Adrenal gland (tissue), 5 donors: ENCODE data around the gene PGA3.
"Not testable (repeated sequence)": the region's sequence is repeated elsewhere in the genome, so short reads cannot be mapped to it uniquely, and the experiment has no call there.

Source experiments
- CTCF ChIP-seq, 6 experiments: fragments of 450-650 bp in 4 of 6; fragments of 200-600 bp in 2 of 6; sonication (generic) in 1 of 6; IDR thresholded peaks; 1 replicate in 5 of 6; 2 replicates in 1 of 6; pipeline versions ENCODE4 v1.5.1 to v1.8.0; 2016 to 2021; ENCODE audit warnings: antibody characterized with exemption in 6 of 6, mild to moderate bottlenecking in 2 of 6, moderate library complexity in 1 of 6
- POLR2A ChIP-seq, 2 donors: fragments of 450-650 bp; IDR thresholded peaks; one replicate each; pipeline ENCODE4 v1.6.1; 2017; ENCODE audit warnings: antibody characterized with exemption in 2 of 2, mild to moderate bottlenecking in 2 of 2, moderate library complexity in 1 of 2
- donor health status: DM: no; HTN: no; CAD: no.

DNA sequence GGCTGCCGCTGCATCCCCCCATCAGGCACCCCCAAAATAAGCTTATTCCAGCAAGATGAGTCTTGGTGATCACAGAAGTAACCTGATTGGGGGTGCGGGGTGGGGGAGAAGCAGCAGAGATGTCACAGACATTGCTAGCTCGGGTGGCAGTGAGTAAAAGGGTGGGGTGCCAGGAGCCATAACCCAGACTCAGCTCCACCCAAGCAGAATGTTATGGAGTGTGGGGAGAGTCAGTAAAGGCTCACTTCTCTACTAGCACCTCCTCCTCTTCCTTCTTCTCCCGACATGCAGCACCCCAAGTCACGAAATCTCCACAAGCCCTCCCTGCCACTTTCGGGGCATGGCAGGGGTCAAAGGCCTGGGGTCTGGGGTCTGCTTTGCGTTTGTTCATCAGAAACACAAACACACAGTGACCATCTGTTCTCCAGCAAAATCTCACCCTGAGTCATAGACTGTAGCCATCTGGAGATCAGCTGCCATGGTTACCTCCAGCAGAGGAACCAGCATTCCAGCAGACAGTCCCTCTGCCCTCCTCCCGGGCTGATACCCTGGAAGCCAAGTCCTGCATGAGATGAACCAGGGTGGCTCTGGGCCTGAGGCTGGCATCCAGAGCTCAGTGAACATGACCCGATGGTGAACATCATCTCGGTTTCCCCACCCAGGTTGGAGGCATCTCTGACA is 42.1 kb downstream of the PGA3 start:
- TF ChIP-seq CTCF, POLR2A (IDR thresholded peaks at IDR 0.05): not testable (repeated sequence)
